ENCODE measurements around the gene MYL9.
"Not testable (repeated sequence)": the region's sequence is repeated elsewhere in the genome, so short reads cannot be mapped to it uniquely, and the experiment has no call there.

MYL9 gene

DNA sequence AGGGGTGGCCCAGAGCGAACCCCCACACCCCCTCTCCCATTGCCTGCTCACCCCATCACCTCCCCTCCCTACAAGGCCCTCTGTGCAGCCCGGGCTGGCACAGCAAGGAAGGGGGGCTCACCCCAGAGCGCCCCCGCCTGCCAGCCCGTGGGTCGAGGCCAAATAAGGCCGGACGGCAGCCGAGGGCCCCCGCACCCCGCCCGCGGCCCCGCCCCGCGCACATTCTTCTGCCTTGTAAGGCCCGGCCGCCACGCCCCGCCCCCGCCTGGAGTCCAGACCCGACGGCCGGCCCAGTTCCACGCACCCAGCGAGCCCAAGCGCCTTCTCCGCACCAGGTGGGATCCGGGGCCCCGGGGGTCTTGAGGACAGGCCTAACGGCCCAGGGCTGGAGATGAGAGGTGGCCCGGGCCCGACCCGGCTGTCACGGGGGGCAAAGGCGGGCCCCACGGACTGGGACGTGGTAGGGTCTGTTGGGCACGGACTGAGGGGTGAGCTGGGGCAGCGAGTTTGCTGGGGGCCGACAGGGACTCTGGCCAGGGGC lies at the start of gene MYL9:
Gene MYL9, plus strand, starts transcription at position 293 of the 541 bp plus-strand sequence. CDS start 3,366 bp downstream, outside the sequence.
- peak in 7 of 51 donors; percentile 10 to 40 (median 18) for DNase-seq

DNA sequence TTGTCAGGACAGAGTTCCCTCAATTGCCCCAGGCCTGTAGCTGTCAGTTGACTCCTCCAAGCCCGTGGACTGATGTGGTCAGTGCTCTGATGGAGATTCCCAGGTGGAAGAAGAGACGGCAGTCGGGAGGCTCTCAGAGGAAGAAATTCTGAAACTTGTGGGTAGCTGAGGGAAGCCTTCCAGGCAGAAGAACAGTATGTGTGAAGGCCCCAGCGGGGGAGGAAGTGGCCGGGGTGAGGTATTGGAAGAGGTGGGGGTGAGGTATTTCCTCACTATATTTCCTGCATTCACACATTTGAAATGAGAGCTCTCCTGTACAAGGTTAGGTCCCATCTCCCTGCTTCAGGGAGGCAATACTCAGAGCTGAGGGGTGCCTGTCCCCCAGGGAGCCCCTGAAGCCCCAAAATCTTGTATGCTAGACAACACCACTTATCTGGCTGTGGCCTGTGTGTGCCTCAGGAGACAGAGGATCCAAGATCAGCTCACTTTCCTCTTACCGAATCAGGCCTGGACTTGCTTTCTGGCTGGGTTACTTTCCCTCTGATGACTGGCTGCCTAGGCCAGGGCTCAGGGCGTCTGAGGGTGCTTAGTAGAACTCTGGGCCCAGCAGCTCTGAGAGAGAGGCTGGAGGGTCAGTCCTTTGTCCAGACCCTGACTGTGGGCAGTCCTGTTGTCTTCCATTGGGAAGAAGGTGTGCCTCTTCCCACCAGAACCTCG lies 49.3 kb upstream of the MYL9 start:
- no peak for DNase-seq

DNA sequence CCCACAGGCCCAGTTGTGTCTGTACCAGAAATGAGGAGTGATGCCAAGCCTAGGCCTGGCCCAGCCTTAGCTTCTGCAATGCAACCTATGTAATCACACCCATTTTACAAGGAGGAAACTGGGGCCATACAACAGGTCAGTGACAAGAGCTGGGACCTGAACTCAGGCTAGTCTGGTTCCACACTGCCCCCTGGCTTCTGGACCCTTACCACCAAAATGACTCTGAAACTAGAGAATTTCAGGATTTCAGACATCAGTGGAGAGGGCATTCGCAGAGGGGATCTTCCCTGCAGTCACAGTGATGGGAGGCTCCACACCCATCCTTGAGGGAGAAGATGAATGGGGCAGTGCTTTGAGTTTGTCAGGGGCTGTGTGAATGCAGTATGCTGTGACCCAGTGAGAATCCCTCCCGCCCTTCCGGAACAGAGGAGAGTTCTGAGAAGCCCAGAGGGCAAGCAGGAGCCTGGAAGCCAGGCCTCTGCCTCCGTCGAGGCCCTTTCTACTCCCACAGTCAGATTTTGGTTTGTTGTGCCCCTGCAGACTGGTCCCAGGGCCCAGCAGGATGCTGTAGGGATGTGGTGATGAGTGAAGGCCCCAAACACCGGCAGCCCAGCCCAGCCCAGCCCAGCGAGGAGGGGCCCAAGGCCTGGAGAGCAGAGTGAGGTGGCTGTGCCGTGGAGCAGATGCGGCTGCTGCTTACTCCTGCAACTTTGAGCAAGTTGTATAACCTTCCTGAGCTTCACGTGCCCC lies 48.1 kb upstream of the MYL9 start:
- DNase-seq = peak in 4 of 51 donors; percentile 7 to 29 (median 14)

DNA sequence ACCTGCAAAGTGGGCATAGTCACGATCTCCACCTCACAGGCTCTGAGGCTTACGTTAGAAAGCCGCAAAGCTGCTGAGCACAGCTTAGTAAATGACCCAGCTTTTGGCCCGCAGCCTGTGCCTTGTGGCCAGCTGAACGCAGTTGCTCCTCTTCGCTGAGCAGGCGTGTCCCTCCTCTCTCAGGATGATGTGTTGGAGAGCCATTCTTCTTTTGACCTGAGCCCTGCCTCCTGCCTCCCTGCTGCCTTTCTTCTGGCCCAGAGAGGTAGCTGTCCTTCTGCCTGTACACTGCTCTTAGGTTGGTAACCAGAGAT lies 47.6 kb upstream of the MYL9 start:
- DNase-seq = peak in 26 of 51 donors; percentile 6 to 53 (median 22)

DNA sequence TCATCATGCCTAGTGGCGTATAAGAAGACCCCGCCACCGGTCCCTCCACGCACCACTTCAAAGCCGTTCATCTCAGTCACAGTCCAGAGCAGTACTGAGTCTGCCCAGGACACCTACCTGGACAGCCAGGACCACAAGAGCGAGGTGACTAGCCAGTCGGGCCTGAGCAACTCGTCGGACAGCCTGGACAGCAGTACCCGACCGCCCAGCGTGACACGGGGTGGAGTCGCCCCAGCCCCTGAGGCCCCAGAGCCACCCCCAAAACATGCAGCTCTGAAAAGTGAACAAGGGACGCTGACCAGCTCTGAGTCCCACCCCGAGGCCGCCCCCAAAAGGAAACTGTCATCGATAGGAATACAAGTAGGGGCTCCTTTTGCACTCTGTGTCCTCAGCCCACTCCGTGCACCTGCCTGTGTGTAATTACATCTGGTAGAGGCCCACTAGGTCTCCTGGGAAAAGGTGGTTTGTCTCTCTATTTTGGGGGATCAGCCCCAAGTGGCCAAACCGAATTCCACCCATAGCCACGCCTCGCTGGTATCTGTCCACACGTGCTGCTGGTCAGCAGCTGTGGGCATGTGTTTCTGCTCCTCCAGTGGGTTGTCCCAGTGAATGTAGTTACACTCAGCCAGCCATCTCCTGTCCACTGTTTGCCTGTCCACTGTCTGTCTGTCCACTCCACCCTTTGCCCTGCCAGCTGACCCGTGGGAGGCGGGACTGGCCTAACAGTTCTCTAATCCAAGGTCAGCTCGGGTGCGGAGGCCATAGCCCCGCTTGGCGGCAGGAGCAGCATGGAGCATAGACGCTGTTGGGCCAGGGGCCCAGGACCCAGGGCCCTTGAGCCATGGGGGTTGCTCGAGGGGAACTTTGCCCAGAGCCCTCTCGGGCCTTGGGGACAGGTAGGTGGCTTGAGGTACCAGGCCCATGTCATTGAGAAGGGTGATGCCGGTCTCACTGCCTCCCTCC lies 44.3 kb upstream of the MYL9 start:
- no peak for DNase-seq

DNA sequence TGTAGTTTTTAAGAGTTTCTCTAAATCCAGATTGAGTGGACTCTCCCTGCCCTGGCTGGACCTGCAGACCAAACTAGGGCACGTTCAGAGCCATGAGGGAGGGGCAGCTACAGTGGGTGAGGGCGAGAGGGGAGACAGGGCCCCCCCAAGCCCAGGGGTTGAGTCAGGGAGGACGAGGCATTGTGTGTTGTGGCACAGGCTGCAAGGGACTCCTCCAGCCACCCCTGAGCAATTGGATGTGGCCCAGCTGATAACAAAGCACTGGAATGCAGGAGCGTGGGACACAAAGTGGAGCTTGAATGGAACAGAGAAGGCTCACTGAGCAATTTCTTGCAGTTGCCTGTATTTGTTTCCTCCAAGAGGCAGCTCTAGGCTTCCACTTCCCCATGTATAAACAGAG lies 43.5 kb upstream of the MYL9 start:
- DNase-seq = no peak

DNA sequence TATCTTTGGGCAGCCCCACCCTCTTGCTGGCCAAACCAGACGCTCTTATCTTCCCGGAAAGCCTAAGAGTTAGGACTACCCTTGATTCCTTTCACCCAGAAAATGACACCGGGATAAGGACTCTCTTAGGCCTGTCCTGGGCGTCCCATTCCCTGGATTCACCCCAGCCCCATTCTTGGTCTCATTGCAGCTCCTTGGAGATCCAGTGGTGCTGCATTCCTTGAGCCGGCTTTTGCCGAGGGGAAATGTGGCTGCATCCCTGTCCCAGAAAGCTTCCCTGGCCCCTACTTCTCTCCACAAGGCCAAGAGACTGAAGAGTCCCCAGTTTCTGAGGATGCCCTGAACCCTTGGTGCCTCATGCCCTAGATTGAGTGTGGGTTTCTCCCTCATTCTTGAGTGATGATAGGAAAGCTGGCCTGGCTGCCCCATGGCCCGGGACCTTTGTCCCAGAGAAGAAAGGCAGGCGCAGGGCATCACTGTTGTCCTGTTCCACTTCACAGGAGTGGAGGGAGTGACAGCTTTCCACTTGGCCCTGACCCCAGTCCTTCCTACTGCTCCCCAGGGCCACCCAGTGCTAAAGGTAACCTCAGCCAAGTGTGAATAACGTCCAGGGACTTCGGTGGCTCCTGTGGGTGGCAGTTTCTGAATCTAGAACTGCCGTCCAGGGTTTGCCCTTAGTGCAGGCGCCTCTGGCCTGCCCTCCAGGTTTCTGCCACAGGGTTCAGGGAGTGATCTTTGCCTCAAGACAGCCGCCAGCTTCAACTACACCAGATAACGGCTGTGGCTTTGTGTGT lies 42.7 kb upstream of the MYL9 start:
- DNase-seq = no peak

DNA sequence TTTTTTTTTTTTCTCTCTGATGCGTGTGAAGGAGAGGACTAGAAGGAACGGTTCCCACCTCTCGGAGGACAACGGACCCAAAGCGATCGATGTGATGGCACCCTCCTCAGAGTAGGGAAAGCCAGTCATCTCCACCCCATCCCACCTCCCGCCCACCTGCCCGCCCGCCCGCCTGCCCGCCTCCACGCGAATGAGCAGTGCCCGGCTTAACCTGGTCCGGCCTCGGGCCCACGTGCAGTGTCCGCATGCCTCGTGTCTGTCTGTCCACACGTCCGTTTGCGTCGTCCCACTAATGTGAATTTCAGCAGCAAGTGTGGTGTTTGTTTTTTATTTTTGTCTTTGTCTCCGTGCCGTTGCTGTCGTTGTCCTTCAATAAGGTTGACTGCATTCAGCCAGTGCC lies 42.1 kb upstream of the MYL9 start:
- no peak for DNase-seq

DNA sequence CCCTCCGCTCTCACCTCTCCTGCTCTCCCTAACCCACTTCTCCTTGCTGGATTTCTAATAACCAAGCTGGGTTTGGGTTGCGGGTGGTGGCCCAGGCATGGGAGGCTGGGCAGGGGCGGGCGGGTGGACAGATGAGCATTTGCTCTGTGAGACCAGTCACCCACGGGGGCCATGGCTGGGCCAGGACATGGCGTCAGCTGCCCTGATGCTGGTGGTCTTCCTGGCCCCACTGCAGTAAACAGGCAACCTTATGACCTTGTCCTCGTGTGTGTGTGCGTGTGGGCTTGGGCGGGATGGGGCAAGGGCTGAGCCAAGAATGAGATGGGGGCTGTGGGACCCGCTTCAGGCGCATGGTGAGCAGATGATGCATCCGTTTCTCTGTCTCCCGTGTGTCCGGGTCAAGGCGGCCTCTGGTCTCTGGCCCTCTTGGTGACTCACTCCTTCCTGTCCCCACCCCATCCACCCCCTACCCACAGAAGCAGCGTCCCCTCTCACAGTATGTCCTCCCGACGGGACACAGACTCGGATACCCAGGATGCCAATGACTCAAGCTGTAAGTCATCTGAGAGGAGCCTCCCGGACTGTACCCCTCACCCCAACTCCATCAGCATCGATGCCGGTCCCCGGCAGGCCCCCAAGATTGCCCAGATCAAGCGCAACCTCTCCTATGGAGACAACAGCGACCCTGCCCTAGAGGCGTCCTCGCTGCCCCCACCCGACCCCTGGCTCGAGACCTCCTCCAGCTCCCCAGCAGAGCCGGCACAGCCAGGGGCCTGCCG lies 41.4 kb upstream of the MYL9 start:
- DNase-seq = no peak

DNA sequence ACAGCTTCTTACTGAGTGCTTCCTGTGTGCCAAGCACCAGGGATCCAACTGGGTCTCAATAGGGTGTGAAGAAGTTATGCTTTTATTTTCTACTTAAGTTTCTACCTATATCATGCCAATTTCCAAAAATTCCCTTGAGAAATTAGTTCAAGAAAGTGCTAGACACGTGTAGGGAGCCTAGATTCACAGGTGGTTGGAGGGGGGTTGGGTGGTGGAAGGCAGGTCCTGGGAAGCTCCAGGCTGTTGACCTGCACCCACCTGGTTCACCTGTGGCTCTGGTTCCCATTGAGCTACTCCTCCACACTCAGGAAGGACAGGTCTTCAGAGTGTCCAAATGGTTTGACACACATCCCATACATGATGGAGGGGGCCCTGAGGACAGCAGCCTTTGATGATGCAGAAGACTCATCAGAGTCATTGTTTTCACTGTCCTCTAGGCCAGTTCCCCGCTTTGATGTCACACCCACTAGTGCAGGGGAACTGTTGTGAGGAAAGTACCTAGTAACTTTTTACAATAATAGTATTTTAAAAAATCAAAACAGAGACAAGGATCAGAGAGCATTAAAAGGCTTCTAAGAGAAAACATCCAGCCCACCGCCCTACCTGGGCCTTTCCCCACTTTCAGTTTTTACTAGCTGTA lies 39.8 kb upstream of the MYL9 start:
- no peak for DNase-seq

DNA sequence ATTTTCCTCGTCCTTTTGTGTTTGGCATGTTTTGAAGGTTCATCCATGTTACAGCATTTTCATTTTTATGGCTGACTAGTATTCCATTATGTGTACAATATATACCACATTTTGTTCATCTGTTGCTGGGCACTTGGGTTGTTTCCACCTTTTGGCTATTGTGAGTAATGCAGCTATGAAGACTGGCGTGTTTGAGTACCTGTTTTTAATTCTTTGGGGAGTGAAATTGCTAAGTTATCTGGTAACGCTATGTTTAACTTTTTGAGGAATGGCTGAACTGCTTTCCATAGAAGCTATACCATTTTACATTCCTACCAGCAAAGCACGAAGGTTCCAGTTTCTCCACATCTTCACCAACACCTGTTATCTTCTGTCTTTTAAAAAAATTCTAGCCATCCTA lies 37.0 kb upstream of the MYL9 start:
- no peak for DNase-seq

DNA sequence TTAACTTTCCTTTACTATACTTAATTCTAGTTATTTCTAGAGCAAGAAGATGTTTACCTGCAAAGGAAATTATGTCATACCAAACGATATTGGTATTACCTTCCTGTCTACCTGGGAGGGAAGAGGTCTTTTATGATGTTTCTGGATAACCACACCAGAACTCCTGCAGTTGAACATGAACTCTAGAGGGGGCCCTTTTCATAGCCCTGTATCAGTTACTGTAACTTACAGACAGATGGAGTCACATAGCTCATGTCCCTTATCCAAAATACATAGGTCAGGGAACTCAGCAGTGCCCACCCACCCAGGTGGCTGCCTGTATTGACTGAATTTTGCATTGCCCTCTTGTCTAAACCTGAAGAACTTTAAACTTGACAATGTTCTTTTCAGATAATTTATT lies 35.1 kb upstream of the MYL9 start:
- no peak for DNase-seq

DNA sequence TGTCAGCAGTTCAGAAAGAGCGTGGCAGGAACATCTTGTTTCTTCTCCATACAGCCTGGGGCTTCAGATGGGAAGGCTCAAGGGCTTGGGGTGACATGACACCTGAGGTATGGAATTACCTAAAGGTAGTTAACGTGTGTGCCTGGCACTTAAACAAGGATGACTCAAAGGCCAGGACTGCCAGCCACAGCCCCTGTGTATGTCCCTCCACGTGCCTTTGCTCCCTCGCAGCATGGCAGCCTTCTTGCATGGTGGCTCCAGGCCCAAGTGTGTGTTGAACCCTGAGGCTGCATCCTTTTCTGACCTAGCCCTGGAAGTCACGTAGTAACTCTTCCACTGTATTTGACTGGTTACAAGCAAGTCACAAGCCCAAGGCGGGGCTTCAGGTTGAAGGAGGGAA lies 33.6 kb upstream of the MYL9 start:
- no peak for DNase-seq

DNA sequence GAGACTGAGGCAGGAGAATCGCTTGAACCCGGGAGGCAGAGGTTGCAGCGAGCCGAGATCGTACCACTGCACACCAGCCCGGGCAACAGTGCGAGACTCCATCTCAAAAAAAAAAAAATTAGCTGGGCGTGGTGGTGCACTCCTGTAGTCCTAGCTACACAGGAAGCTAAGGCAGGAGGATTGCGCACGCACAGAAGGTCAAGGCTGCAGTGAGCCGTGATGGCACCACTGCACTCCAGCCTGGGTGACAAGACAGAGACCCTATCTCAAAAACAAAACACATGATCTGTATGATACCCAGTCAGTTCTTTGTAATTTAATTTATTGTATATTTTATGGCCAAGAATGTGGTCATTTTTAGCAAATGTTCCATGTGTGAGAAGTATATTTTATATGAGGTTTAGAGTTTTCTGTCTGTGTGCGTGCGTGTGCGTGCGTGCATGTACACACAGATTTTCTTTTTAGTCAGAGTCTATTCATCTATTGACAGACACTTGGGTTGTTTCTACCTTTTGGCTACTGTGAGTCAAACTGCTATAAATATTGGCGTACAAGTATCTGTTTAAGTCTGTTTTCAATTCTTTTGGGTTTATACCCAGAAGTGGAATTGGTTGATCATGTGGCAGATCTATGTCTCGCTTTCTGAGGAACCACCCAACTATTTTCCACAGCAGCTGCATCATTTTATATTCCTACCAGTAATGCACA lies 22.2 kb upstream of the MYL9 start:
- no peak for DNase-seq

DNA sequence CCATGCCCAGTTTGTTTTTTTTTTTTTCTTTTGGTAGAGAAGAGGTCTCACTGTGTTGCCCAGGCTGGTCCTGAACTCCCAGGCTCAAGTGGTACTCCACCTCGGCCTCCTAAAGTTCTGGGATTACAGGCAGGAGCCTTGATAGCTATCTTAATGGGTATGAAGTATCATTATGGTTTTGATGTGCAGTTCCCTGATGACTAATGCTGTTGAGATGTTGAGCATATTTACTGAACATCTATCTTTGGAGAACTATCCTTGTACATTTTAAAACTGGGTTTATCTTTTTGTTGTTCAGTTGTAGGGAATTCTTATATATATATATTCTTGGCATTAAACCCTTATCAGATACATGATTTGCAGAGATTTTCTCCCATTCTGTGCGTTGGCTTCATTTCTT lies 21.4 kb upstream of the MYL9 start:
- no peak for DNase-seq

DNA sequence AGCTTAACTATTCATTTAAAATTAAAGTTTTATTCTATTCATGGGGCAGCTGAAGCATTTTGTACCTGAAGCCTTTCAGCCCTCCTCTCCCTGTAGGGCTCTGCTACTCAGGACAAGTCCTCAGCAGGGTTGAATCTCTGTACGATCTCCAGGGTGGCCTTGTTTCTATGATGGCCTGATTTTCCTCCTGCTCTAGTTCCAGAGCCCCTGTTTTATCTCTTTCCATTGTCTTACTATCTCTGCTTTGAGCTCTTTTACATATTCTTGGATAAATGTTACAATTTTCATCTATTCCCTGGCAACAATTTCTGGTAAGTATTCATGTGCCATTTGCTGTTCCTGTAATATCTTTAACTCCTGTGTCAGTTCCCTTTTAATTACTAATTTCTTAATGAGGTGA lies 19.8 kb upstream of the MYL9 start:
- DNase-seq = no peak

DNA sequence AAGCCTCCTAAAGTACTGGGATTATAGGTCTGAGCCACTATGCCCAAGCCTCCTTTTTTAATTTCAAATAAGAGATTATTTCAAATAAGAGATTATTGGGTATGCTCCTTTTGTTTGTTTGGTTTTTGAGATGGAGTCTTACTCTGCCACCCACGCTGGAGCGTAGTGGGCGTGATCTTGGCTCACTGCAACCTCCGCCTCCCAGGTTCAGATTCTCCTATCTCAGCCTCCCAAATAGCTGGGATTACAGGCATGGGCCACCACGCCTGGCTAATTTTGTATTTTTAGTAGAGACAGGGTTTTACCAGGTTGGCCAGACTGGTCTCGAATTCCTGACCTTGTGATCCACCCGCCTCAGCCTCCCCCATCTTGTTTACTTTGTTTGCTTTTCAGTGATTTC lies 18.9 kb upstream of the MYL9 start:
- not testable (repeated sequence) for DNase-seq

DNA sequence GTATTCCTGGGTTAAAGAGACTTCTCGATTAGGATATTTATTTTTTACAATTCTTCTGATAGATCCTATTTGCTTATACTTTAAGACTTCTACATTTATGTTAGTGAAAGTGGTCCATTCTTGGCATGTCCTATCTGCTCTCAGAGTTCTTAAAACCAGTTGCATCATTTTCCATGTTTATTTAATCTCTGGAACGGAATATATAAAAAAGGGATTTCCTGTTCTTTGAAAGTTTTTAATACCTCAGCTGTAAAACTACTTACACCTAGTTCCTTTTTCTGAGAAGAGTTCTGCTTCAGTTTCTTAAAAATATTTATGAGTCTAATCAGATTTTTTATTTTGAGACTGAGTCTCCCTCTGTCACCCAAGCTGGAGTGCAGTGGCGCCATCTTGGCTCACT lies 18.0 kb upstream of the MYL9 start:
- DNase-seq = no peak
